ENCODE results near the gene ROCK2.
"Not testable (repeated sequence)": the region's sequence is repeated elsewhere in the genome, so short reads cannot be mapped to it uniquely, and the experiment has no call there.

Gene ROCK2

GRCh38 chr2:11168488-11168887, 175.9 kb downstream of the ROCK2 start:
- no CpG with 5 or more reads among the region's 9 CpGs for WGBS (ENCODE audit: extremely low coverage, insufficient coverage, low lambda C conversion rate)

GRCh38 chr2:11166476-11166875, 178.0 kb downstream of the ROCK2 start:
- H3K23ac ChIP-seq (ENCODE audit: low read length) = no peak overlapping the region
- no peak overlapping the region for H3K27ac ChIP-seq (ENCODE audit: low read depth, low read length)
- no peak overlapping the region for H2AK5ac ChIP-seq (ENCODE audit: low read length)
- no peaks in the 10 kb centered on the region for H3K79me2 ChIP-seq (ENCODE audit: control insufficient read depth, insufficient read depth, low read length)
- H3K4me2 ChIP-seq (ENCODE audit: low read length) = no peak overlapping the region
- no peak overlapping the region for H2BK15ac ChIP-seq (replicated peaks; ENCODE audit: low read depth)
- H3K9ac ChIP-seq (ENCODE audit: low read length) = no peak overlapping the region
- no CpG with 5 or more reads among the region's 10 CpGs for WGBS (ENCODE audit: extremely low coverage, insufficient coverage, low lambda C conversion rate)
- H3K27me3 ChIP-seq (ENCODE audit: insufficient read depth, low read length, poor library complexity) = no peaks in the 10 kb centered on the region
- no peak overlapping the region for H3K56ac ChIP-seq (ENCODE audit: low read length)
- H3K36me3 ChIP-seq (ENCODE audit: control insufficient read depth, insufficient read depth, low read length) = no peaks in the 10 kb centered on the region
- no peak overlapping the region for H4K8ac ChIP-seq (ENCODE audit: low read depth, low read length)
- H2BK120ac ChIP-seq (ENCODE audit: low read depth, low read length) = no peak overlapping the region
- H3K4ac ChIP-seq (ENCODE audit: low read depth, low read length) = no peak overlapping the region
- no peak overlapping the region for H3K4me3 ChIP-seq (ENCODE audit: low read length)
- no peak for DNase-seq
- no peaks in the 10 kb centered on the region for H3K79me1 ChIP-seq (ENCODE audit: low read length)
- H4K5ac ChIP-seq (ENCODE audit: low read length) = no peak overlapping the region
- H3K18ac ChIP-seq (ENCODE audit: low read length) = no peak overlapping the region
- no peaks in the 10 kb centered on the region for H3K4me1 ChIP-seq (ENCODE audit: control insufficient read depth, low read depth, low read length)
- no peak overlapping the region for H2BK5ac ChIP-seq (ENCODE audit: low read length)

More at GRCh38 chr2:11168488-11168887, 175.9 kb downstream of the ROCK2 start:
- no peaks in the 10 kb centered on the region for H3K4me1 ChIP-seq (ENCODE audit: control insufficient read depth, low read depth, low read length)
- H3K56ac ChIP-seq (ENCODE audit: low read length) = no peak overlapping the region
- H3K27me3 ChIP-seq (ENCODE audit: insufficient read depth, low read length, poor library complexity) = no peaks in the 10 kb centered on the region
- no peak overlapping the region for H2AK5ac ChIP-seq (ENCODE audit: low read length)
- H4K8ac ChIP-seq (ENCODE audit: low read depth, low read length) = no peak overlapping the region
- no peak overlapping the region for H3K23ac ChIP-seq (ENCODE audit: low read length)
- H3K4me2 ChIP-seq (ENCODE audit: low read length) = no peak overlapping the region
- no peak overlapping the region for H3K4me3 ChIP-seq (ENCODE audit: low read length)
- no peak for DNase-seq
- no peak overlapping the region for H3K18ac ChIP-seq (ENCODE audit: low read length)
- H3K36me3 ChIP-seq (ENCODE audit: control insufficient read depth, insufficient read depth, low read length) = no peaks in the 10 kb centered on the region
- no peak overlapping the region for H4K5ac ChIP-seq (ENCODE audit: low read length)
- no peaks in the 10 kb centered on the region for H3K79me1 ChIP-seq (ENCODE audit: low read length)
- H2BK120ac ChIP-seq (ENCODE audit: low read depth, low read length) = no peak overlapping the region
- H2BK15ac ChIP-seq (replicated peaks; ENCODE audit: low read depth) = no peak overlapping the region
- H2BK5ac ChIP-seq (ENCODE audit: low read length) = no peak overlapping the region
- no peak overlapping the region for H3K9ac ChIP-seq (ENCODE audit: low read length)
- no peak overlapping the region for H3K27ac ChIP-seq (ENCODE audit: low read depth, low read length)
- no peak overlapping the region for H3K4ac ChIP-seq (ENCODE audit: low read depth, low read length)
- H3K79me2 ChIP-seq (ENCODE audit: control insufficient read depth, insufficient read depth, low read length) = no peaks in the 10 kb centered on the region

DNA sequence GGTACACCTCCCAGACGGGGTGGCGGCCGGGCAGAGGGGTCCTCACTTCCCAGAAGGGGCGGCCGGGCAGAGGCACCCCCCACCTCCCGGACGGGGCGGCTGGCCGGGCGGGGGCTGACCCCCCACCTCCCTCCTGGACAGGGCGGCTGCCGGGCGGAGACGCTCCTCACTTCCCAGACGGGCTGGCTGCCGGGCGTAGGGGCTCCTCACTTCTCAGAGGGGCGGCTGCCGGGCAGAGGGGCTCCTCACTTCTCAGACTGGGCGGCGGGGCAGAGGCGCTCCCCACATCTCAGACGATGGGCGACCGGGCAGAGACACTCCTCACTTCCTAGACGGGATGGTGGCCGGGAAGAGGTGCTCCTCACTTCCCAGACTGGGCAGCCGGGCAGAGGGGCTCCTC, 179.4 kb downstream of the ROCK2 start:
- WGBS (ENCODE audit: extremely low coverage, insufficient coverage, low lambda C conversion rate) = no CpG with 5 or more reads among the region's 28 CpGs
- H3K23ac ChIP-seq (ENCODE audit: low read length); H3K4me1 ChIP-seq (ENCODE audit: control insufficient read depth, low read depth, low read length); H3K9ac ChIP-seq (ENCODE audit: low read length); H4K8ac ChIP-seq (ENCODE audit: low read depth, low read length); H3K27me3 ChIP-seq (ENCODE audit: insufficient read depth, low read length, poor library complexity); H3K4ac ChIP-seq (ENCODE audit: low read depth, low read length); DNase-seq; H3K56ac ChIP-seq (ENCODE audit: low read length); H3K4me3 ChIP-seq (ENCODE audit: low read length); H2BK15ac ChIP-seq (replicated peaks; ENCODE audit: low read depth); H3K4me2 ChIP-seq (ENCODE audit: low read length); H2BK120ac ChIP-seq (ENCODE audit: low read depth, low read length); H3K27ac ChIP-seq (ENCODE audit: low read depth, low read length); H3K36me3 ChIP-seq (ENCODE audit: control insufficient read depth, insufficient read depth, low read length); H2AK5ac ChIP-seq (ENCODE audit: low read length); H3K18ac ChIP-seq (ENCODE audit: low read length); H3K79me2 ChIP-seq (ENCODE audit: control insufficient read depth, insufficient read depth, low read length); H4K5ac ChIP-seq (ENCODE audit: low read length); H3K79me1 ChIP-seq (ENCODE audit: low read length); H2BK5ac ChIP-seq (ENCODE audit: low read length): not testable (repeated sequence)

GRCh38 chr2:11163439-11164317, 180.8 kb downstream of the ROCK2 start:
- Histone ChIP-seq H3K27me3 (ENCODE audit: insufficient read depth, low read length, poor library complexity) (no peaks in the 10 kb centered on the region), H2BK120ac (ENCODE audit: low read depth, low read length) (no peak overlapping the region), H4K5ac (ENCODE audit: low read length) (no peak overlapping the region), H2AK5ac (ENCODE audit: low read length) (no peak overlapping the region), H3K9ac (ENCODE audit: low read length) (no peak overlapping the region), H3K4ac (ENCODE audit: low read depth, low read length) (no peak overlapping the region), H3K4me1 (ENCODE audit: control insufficient read depth, low read depth, low read length) (no peaks in the 10 kb centered on the region), H3K27ac (ENCODE audit: low read depth, low read length) (no peak overlapping the region), H2BK5ac (ENCODE audit: low read length) (no peak overlapping the region), H4K8ac (ENCODE audit: low read depth, low read length) (no peak overlapping the region), H3K23ac (ENCODE audit: low read length) (no peak overlapping the region), H3K4me3 (ENCODE audit: low read length) (no peak overlapping the region), H3K79me2 (ENCODE audit: control insufficient read depth, insufficient read depth, low read length) (no peaks in the 10 kb centered on the region), H3K36me3 (ENCODE audit: control insufficient read depth, insufficient read depth, low read length) (no peaks in the 10 kb centered on the region), H3K4me2 (ENCODE audit: low read length) (no peak overlapping the region), H2BK15ac (replicated peaks; ENCODE audit: low read depth) (no peak overlapping the region), H3K18ac (ENCODE audit: low read length) (no peak overlapping the region), H3K56ac (ENCODE audit: low read length) (no peak overlapping the region), H3K79me1 (ENCODE audit: low read length) (no peaks in the 10 kb centered on the region)
- DNase-seq = no peak
- no CpG with 5 or more reads among the region's 16 CpGs for WGBS (ENCODE audit: extremely low coverage, insufficient coverage, low lambda C conversion rate)

- Histone ChIP-seq H3K36me3 (ENCODE audit: control insufficient read depth, insufficient read depth, low read length) (no peaks in the 10 kb centered on the region), H3K23ac (ENCODE audit: low read length) (no peak overlapping the region), H3K18ac (ENCODE audit: low read length) (no peak overlapping the region), H3K27ac (ENCODE audit: low read depth, low read length) (no peak overlapping the region), H2BK15ac (replicated peaks; ENCODE audit: low read depth) (no peak overlapping the region), H3K56ac (ENCODE audit: low read length) (no peak overlapping the region), H3K27me3 (ENCODE audit: insufficient read depth, low read length, poor library complexity) (no peaks in the 10 kb centered on the region), H3K4me3 (ENCODE audit: low read length) (no peak overlapping the region), H3K4me1 (ENCODE audit: control insufficient read depth, low read depth, low read length) (no peaks in the 10 kb centered on the region), H2BK120ac (ENCODE audit: low read depth, low read length) (no peak overlapping the region), H3K79me2 (ENCODE audit: control insufficient read depth, insufficient read depth, low read length) (no peaks in the 10 kb centered on the region), H2AK5ac (ENCODE audit: low read length) (no peak overlapping the region), H3K4ac (ENCODE audit: low read depth, low read length) (no peak overlapping the region), H3K4me2 (ENCODE audit: low read length) (no peak overlapping the region), H2BK5ac (ENCODE audit: low read length) (no peak overlapping the region), H4K5ac (ENCODE audit: low read length) (no peak overlapping the region), H4K8ac (ENCODE audit: low read depth, low read length) (no peak overlapping the region), H3K9ac (ENCODE audit: low read length) (no peak overlapping the region), H3K79me1 (ENCODE audit: low read length) (no peaks in the 10 kb centered on the region)
- WGBS (ENCODE audit: extremely low coverage, insufficient coverage, low lambda C conversion rate) = no CpG with 5 or more reads among the region's 4 CpGs
- no peak for DNase-seq
Measured at GRCh38 chr2:11161747-11162146, 182.7 kb downstream of the ROCK2 start.

Measured in mesendoderm (in vitro differentiated cells).